ENCODE results near the gene MYO7B.

MYO7B gene

GRCh38 chr2:127610561-127610960 is 75.1 kb downstream of the MYO7B start:
- no peak for DNase-seq (ENCODE audit: low read depth)

- no peak for DNase-seq (ENCODE audit: low read depth)
Measured at GRCh38 chr2:127611076-127611925, 75.8 kb downstream of the MYO7B start.

GRCh38 chr2:127612111-127612822 is 76.8 kb downstream of the MYO7B start:
- no peak for DNase-seq (ENCODE audit: low read depth)

- no peak for DNase-seq (ENCODE audit: low read depth)
Measured at GRCh38 chr2:127614246-127614645, 78.8 kb downstream of the MYO7B start.

- DNase-seq (ENCODE audit: low read depth), result no peak
Measured at GRCh38 chr2:127614731-127615130, 79.2 kb downstream of the MYO7B start.

- no peak for DNase-seq (ENCODE audit: low read depth)
Measured at GRCh38 chr2:127615511-127616166, 80.2 kb downstream of the MYO7B start.

GRCh38 chr2:127618551-127619202 is 83.2 kb downstream of the MYO7B start:
- no peak for DNase-seq (ENCODE audit: low read depth)

- DNase-seq (ENCODE audit: low read depth), result no peak
Measured at GRCh38 chr2:127619203-127619590, 83.7 kb downstream of the MYO7B start.

- no peak for DNase-seq (ENCODE audit: low read depth)
Measured at GRCh38 chr2:127619877-127620705, 84.6 kb downstream of the MYO7B start.

GRCh38 chr2:127620866-127621265 is 85.4 kb downstream of the MYO7B start:
- no peak for DNase-seq (ENCODE audit: low read depth)

GRCh38 chr2:127621981-127622431 is 86.5 kb downstream of the MYO7B start:
- no peak for DNase-seq (ENCODE audit: low read depth)

- no peak for DNase-seq (ENCODE audit: low read depth)
Measured at GRCh38 chr2:127622561-127623387, 87.3 kb downstream of the MYO7B start.

- no peak for DNase-seq (ENCODE audit: low read depth)
Measured at GRCh38 chr2:127623388-127624319, 88.2 kb downstream of the MYO7B start.

- DNase-seq (ENCODE audit: low read depth), result no peak
Measured at GRCh38 chr2:127624320-127624755, 88.9 kb downstream of the MYO7B start.

GRCh38 chr2:127624756-127625571 is 89.5 kb downstream of the MYO7B start:
- DNase-seq (ENCODE audit: low read depth), result no peak

- DNase-seq (ENCODE audit: low read depth), result no peak
Measured at GRCh38 chr2:127625572-127625951, 90.1 kb downstream of the MYO7B start.

- no peak for DNase-seq (ENCODE audit: low read depth)
Measured at GRCh38 chr2:127626175-127626574, 90.7 kb downstream of the MYO7B start.

Data from stimulated activated CD8-positive, alpha-beta memory T cell treated with anti-CD3 and anti-CD28 coated beads, Interleukin-7, amount 100 ng/mL, for 24 hours (primary cell).